GM18508 (cell line): Measurements from ENCODE around the gene RAC3.

Experiments used
- ATAC-seq: cut with Tn5 transposase; IDR thresholded peaks from one replicate; pipeline ENCODE4 v1.9.1; 2021; ENCODE audit warnings: moderate number of reproducible peaks; ENCODE audit not compliant: insufficient read depth, unreplicated experiment

The RAC3 gene

DNA sequence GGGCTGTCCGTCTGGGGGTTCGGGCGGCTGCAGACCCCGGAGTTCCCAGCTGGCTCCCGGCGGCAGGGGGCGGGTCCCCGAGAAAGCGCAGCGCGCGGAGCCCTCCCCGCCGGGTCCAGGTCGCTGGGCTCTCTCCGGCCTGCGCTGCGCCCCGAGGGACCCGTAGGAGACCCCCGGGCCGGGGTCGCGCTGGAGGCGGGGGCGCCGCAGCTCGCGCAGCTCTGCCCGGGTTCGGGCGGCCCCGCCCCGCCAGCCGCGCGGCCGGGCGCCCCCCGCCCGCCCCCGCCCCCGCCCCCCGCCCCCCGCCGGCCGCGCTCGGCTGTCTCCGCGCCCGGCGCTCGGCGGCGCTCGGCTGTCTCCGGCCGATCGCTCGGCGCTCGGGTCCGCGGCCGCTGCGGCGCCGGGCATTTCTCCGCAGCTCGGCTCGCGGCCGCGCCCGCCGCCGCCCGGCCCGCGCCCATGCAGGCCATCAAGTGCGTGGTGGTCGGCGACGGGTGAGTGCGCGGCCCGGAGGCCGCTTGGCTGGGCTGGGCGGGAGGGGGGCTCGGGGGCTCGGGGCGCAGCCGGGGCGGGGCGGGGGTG lies at the start of gene RAC3:
TSS of gene RAC3 (plus strand) at position 376 of the 582 bp plus-strand sequence. CDS start at position 460, 84 bp downstream.
- no peak for ATAC-seq

DNA sequence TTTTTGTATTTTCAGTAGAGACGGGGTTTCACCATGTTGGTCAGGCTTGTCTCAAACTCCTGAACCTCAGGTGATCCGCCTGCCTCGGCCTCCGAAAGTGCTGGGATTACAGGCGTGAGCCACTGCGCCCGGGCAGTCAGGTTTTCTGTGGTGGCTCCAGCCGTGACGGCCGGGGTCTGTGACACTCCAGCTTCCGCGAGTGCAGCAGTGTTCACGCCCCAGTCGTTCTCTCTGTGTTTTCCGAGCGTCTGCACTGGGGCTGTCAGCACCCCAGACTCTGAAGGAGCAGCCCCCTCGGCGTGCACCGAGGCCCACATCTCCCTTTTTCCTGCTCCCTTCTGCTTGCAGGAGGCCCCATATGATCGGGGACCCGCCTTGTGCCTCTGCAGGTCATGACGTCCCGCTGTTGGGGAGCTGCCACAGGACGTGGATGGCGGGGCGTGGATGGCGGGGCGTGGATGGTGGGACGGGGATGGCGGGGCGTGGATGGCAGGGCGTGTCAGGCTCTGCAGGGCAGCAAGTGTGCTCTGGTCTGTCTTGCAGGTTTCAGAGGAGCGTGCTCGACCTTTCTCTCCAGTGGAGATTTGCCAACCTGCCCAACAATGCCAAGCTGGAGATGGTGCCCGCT lies 48.4 kb upstream of the RAC3 start:
- no peak for ATAC-seq

DNA sequence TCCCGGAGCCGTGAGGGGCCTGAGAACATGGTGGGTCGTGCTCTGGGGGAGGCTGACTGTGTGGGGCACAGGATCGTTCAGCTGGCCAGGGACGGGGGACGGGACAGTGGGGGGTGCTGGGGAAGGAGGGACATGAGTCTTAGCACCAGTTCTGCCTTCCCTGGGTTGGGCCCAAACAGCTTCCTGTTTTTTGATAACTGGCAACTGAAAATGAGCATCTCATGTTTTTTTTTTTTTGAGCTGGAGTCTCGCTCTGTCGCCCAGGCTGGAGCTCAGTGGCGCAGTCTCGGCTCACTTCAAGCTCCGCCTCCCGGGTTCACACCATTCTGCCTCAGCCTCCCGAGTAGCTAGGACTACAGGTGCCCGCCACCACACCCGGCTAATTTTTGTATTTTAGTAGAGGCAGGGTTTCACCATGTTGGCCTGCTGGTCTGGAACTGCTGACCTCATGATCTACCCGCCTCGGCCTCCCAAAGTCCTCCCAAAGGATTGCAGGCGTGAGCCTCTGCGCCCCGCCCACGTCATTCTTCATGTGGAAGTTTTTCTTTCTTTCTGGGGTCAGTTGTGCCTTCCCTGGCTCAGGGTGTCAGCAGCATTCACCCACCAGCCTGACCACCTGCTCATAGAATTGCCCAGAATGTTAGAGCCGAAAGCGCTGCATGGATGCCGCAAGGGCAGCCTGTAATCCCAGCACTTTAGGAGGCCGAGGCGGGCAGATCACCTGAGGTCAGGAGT lies 47.7 kb upstream of the RAC3 start:
- ATAC-seq = no peak

DNA sequence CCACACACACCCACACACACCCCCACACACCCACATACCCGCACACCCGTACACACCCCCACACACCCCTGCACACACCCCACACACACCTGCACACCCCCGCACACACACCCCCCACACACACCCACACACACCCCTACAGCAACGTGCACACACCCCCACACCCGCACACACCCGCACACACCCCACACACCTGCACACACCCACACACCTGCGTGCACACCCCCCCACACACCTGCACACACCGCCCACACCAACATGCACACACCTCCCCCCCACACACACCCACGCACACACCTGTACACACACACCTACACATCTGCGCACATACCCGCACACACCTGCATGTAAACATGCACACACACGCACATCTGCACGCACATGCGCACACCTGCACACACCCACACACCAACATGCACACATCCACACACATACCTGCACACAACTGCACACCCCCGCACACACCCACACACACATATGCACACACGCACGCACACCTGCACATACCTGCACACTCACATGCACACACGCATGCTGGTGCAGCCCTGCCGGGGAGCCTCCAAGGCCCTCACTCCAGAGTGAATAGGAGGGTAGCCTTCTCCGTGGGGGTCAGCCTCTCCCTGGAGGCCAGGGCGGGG lies 46.6 kb upstream of the RAC3 start:
- no peak for ATAC-seq

DNA sequence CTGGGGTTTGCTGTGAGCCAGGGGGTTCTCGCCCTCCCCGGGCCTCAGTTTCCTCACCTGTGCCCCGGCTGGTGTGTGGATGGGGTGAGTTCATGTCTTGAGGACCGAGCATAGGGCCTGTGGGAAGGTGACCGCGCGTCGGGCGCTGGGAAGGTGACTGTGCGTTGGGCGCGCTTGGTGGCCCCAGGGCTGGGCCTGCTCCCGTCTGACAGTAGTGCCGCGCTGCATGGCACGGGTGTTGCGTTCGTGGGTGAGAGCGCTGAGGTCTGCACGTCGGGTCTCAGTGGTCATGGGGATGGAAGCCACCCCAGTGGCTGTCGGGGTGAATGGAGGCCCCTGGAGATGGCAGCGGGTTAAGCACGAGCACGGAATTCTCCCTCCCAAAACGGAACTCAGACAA lies 44.9 kb upstream of the RAC3 start:
- no peak for ATAC-seq

DNA sequence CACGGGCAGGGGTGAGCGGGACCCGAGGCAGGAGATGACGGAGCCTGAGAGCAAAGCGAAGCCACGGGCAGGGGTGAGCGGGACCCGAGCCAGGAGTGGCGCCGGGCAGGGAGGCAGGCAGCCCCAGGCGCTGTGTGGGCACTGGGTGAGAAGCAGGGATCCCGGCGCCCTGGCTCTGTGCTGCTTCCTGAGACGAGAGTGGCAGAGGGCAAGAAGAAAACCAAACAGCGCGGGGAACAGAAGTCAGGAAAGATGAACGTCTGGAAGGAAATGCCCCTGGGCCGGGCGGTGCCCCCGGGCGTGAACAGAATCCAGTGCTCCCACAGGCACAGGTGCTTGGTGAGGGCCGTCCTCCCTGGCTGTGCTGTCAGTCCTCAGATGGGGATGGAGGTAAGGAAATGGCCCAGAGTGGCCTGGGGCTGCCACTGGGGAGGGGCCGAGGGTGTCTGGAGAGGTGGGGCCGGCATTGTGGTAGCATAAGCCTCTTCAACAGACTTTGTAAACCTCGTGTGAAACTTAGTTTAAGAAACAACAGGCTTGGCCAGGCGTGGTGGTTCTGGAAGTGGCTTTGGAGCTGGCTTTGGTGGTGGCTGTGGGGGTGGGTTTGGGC lies 44.2 kb upstream of the RAC3 start:
- no peak for ATAC-seq

DNA sequence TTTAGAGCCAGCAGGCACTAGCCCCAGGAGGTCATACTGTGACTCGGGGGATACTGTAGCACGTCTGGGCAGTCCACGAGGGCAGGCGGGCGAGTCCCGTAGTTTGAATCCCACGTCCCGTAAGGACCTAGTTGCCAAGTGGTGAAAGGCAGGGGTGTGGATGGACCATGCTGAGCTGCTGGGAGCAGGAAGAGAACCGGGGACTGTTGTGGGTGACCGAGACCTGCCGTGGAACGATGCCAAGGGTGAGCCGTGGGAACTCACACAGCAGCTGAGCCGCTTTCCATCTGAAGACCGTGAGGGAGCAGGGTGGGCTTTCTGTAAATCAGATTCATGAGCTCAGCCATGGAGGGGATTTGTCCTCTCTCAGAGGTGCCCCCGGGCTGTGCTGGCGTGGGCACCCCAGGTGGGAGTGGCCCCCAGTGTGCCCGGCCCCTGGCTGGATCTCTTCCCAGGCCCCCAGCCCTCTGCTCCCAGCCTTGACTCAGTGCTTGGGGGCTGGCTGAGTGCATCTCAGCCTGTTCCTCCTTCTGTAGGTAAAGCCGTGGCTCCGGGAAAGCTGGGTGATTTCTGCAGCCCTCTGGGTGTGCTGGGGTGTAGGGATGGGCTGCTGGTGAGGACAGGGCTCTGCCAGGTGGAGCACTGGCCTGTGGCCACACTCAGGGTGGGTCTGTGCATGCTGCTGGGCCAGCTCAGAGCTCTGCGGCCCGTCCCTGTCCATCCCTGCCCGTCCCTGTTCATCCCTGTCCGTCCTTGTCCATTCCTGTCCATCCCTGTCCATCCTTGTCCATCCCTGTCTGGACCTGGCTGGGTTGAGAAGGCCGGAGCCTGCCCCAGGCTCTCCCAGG lies 40.4 kb upstream of the RAC3 start:
- ATAC-seq = no peak

DNA sequence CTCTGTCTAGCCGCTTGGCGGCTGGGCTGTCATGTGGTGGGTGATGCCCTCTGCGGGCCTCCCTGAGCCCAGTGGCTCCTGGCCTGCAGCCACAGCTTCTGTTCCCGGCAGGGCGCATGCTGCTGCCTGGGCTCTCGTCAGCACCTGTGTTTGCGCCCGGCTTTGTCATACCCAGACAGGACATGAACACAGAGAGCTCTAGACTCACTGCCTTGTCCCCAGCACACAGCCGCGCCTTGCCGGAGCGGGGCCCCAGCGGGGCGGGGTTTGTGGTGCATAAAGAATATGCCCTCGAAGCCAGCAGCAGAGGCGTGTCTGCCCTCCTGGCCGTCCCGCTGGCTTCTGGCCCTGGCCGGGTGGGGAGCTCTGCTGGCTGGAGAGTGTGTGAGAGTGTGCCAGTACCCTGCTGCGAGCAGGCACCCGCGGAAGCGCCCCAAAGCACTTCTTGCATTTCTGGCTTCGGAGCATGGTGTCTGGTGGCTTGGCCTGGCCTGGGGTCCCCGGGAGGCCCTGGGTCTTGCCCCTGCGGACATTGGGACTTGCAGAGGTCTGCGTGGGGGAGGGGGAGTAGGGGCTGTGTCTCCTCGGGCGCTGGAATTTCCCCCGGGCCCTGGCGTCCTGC lies 39.7 kb upstream of the RAC3 start:
- no peak for ATAC-seq

DNA sequence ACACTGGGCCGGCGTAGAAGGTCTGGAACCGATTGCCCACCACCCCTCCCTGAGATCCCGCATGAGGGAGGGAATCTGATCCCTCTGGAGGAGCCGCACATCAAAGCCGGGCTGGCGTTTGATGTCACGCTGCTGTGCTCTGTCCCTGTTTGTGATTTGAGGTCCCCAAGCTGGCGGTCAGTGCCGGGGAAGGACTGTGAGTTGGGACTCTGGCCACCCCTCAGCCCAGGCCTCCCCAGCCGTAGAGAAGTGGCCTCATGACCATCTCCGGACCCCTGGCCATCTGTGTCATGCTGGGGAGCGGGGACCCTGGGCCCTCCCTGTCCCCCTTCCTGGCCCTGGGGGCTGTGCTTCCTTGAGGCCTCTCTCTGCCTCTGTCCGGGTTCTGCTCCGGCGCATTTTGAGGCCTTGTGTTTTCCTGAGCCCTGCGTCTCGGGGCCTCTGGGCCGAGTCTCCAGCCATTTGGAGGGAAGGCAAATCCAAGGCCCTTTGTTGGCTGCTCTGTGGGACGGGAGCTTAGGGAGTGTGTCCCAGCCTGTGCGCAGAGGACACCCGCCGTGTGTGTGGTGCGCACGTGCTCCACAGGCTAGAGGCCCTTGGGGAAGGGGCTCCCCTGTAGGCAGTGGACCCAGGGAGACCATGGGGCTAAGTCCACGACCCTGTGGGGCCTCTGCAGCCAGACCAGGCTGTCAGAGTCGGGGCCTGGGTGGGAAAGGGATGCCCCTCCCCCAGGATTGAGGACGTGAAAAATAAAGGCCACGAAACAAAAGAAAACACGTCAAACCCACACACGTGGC lies 39.0 kb upstream of the RAC3 start:
- no peak for ATAC-seq

DNA sequence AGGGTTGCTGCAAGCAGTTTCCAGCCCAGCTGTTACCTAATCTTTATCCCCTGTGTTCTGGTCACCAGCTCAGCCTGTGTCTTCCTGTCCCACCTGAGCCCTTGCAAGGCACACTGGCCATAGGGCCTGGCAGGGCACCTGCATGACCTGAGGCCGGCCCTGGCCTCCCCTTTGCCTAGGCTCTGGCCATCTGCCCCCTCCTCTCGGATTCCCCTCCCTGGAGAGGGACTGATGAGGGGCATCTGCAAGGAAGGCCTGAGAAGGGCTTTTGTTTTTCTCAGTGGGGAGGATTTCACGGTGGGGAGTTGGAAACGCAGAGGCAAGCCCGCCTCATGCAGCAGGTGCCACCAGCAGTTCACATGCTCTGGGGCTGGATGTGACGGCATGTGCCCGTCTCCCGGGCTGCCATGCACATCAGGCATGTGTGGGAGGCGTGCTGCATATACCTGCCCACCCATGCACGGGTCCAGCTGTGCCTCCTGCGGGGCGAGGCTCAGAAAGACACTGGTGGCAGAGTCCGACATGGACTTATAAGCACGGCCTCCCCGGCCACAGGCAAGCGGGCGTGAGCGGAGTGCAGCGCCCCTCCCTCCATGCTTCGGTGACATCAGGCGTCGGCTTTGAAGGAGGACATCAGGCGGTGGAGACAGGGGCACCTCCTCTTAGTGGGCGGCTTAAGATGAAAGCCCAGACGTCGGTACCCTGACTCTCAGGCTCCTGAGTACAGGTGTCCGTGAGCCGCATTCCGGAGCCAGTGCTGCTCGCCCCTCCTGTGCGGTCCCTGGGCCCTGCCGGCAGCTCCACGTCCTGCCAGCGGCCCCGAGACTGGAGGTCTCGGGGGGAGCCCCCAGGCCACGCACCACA lies 37.5 kb upstream of the RAC3 start:
- no peak for ATAC-seq

DNA sequence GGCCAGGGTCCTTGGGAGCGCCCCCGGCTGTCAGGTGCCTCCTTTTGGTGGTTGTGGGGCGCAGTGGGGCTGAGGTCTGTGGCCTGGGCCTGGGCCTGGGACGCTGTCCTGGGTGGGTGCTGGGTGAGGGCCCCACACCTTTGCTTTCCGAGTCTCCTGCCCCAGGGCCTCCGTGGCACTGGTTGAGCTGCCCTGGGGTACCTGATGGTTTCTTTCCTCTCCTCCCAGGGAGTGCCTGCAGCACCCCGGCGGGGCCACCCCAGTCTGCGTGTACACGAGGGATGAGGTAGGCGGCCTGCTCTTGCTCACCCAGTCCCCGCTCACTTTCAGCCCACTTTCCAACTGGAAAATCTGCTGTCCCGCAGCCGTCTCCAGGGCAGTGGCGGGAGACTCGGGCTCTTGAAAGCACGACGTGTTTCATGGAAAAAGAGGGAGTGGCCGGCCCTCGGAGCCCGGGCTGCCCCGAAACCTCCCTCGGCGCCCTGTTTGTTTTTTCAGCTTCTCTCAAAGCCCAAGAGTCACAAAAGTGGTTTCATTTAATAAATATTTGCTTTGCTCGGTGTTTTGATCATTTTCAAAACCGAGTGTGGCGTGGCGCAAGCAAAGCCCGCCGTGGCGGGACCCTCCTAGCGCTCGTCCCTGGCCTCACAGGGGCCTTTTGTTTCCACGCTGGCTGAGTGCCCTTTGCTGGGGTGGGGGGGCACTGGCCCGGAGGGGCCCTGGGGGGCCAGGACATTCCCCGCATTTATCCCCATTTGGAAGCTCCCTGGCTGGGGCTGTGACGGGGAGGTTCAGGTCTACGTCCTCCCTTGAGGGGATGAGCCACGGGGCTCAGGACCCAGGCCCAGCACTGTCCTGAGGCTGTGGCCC lies 36.6 kb upstream of the RAC3 start:
- no peak for ATAC-seq

DNA sequence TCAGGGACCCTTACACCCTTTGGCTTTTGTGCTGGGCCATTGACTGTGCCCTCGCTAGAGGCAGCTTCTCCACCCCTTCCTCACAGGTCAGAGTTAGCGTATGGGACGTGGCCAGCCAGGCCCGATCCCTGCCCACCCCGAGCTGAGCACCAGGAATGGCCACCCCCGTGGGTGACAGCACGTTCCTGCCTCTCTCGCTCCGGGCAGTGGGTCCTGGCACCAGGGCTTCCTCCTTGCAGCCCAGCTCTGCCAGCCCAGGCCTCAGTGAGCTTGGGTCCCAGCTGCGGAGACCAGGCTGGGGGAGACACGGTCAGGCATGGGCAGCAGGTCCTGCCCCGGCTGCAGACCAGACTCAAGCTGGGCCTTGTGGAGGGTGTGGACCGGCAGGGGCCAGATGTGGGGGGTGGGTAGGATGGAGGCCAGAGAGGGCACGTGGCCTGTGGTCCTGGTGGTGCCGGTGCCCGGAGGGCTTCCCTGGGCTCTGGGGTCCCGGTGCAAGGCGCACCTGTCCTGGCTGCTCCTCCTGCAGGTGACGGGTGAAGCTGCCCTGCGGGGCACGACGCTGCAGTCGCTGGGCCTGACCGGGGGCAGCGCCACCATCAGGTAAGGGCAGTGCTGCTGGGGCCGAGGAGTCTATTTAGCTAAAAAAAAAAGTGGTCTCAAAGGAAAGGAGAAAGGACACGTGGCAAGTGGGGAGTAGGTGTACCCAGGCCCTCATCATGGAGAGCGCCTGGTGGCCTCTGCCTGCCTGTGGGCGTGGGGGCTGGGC lies 35.8 kb upstream of the RAC3 start:
- no peak for ATAC-seq

DNA sequence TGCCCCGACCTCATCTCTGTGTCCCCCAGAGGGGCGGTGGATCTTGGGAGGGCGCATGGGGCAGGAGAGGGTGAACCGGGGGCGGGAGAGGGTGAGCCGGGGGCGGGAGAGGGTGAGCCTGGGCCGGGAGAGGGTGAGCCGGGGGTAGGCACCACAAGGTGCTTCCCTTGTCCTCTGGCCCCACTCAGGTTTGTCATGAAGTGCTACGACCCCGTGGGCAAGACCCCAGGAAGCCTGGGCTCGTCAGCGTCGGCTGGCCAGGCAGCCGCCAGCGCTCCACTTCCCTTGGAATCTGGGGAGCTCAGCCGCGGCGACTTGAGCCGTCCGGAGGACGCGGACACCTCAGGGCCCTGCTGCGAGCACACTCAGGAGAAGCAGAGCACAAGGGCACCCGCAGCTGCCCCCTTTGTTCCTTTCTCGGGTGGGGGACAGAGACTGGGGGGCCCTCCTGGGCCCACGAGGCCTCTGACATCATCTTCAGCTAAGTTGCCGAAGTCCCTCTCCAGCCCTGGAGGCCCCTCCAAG lies 35.2 kb upstream of the RAC3 start:
- ATAC-seq = no peak

DNA sequence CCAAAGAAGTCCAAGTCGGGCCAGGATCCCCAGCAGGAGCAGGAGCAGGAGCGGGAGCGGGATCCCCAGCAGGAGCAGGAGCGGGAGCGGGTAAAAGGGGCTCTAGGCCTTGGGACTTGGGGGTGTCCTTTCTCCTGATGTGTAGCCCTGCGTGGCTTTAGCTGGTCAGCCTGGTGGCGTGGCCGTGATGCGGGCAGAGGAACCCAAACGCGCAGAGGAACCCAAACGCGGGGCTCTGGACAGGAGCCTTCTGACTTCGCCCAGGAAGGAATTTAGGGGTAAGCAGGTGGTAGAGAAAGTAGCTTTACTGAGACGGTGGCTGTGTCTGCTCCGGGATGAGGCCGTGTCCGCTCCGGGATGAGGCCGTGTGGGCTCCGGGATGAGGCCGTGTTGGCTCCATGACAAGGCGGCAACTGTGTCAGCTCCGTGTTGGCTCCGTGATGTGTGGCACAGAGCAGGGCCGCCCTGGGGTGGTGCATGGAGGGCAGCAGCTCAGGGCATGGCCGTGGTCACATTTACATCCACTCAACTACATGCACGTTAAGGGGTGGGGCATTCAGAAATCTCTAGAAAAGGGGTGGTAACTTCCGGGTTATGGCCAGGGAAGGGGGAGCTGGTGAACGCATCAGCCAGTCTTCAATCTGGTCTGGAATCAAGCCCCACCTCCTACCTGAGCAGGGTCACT lies 34.6 kb upstream of the RAC3 start:
- no peak for ATAC-seq

DNA sequence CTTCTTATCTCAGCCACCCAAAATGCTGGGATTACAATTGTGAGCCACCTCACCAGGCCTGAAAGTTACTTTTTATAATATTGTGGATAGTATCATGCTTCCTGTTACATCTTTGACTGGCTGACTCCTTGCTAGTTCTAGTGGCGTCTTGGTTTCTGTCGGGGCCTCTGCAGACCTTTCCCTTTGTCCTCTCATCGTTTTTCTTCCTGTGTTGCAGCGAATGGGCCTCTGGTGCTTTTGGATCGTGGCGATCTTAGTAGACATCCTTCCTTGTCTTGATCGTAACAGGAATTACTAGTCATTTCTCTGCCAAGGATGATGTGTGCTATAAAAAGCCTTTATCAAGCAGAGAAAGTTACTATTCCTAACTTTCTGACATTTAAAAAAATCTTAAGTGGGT lies 33.3 kb upstream of the RAC3 start:
- ATAC-seq = no peak
